H9 (cell line): ENCODE results near the gene PEX14. TPM values are rescaled to one million over a fixed set of nuclear protein-coding genes. Genes with fewer than 3 reads are reported as not detected.

Experiments used
- DNase-seq: peaks from one replicate; pipeline ENCODE4 v3.0.0-alpha.2; 2017
- H2AFZ ChIP-seq: one replicate; pipeline ENCODE4 v1.6.1; 2013; ENCODE audit warnings: mild to moderate bottlenecking, low read length, control low read depth, moderate library complexity
- H2AK5ac ChIP-seq: 2 replicates; pipeline ENCODE4 v1.6.1; 2013; ENCODE audit warnings: low read length, control low read depth, mixed read lengths; ENCODE audit not compliant: insufficient read length
- H2BK120ac ChIP-seq: one replicate; pipeline ENCODE4 v1.6.1; 2013; ENCODE audit warnings: low read depth, mild to moderate bottlenecking, low read length, control low read depth, inconsistent platforms; ENCODE audit not compliant: poor library complexity, severe bottlenecking
- H2BK12ac ChIP-seq: 2 replicates; pipeline ENCODE4 v1.6.1; 2013; ENCODE audit warnings: low read length, control low read depth, mixed read lengths, low read depth; ENCODE audit not compliant: insufficient read length
- H2BK15ac ChIP-seq: 2 replicates; pipeline ENCODE4 v1.6.1; 2013; ENCODE audit warnings: low read depth, low read length, control low read depth
- H2BK20ac ChIP-seq: one replicate; pipeline ENCODE4 v1.6.1; 2013; ENCODE audit warnings: low read depth, mild to moderate bottlenecking, low read length, control low read depth, inconsistent platforms; ENCODE audit not compliant: poor library complexity, severe bottlenecking
- H2BK5ac ChIP-seq: 2 replicates; pipeline ENCODE4 v1.6.1; 2013; ENCODE audit warnings: low read length, control low read depth, mixed read lengths; ENCODE audit not compliant: insufficient read length
- H3K14ac ChIP-seq: 2 replicates; pipeline ENCODE4 v1.6.1; 2013; ENCODE audit warnings: low read length, control low read depth; ENCODE audit not compliant: insufficient read depth
- H3K18ac ChIP-seq: 2 replicates; pipeline ENCODE4 v1.6.1; 2013; ENCODE audit warnings: low read depth, mild to moderate bottlenecking, mixed read lengths, low read length, control low read depth; ENCODE audit not compliant: insufficient read length
- H3K23ac ChIP-seq: 2 replicates; pipeline ENCODE4 v1.6.1; 2013; ENCODE audit warnings: low read length, control low read depth, mixed read lengths, low read depth; ENCODE audit not compliant: insufficient read length
- H3K23me2 ChIP-seq: 2 replicates; pipeline ENCODE4 v1.6.1; 2013; ENCODE audit warnings: low read depth, mild to moderate bottlenecking, mixed read lengths, low read length, control low read depth; ENCODE audit not compliant: insufficient read length, poor library complexity, severe bottlenecking
- H3K27ac ChIP-seq: 2 replicates; pipeline ENCODE4 v1.5.1; 2013; ENCODE audit warnings: low read length, control low read depth, mixed read lengths, low read depth; ENCODE audit not compliant: insufficient read length
- H3K27me3 ChIP-seq: 2 replicates; pipeline ENCODE4 v1.6.1; 2013; ENCODE audit warnings: low read length, control low read depth, inconsistent platforms; ENCODE audit not compliant: insufficient read depth
- H3K4ac ChIP-seq: 2 replicates; pipeline ENCODE4 v1.6.1; 2013; ENCODE audit warnings: low read depth, mild to moderate bottlenecking, control low read depth, inconsistent platforms, low read length, moderate library complexity
- H3K4me1 ChIP-seq: 2 replicates; pipeline ENCODE4 v1.6.1; 2013; ENCODE audit warnings: low read length, control low read depth, inconsistent platforms; ENCODE audit not compliant: insufficient read depth
- H3K4me2 ChIP-seq: 2 replicates; pipeline ENCODE4 v1.6.1; 2013; ENCODE audit warnings: low read length, control low read depth, mixed read lengths; ENCODE audit not compliant: insufficient read length, insufficient read depth
- H3K56ac ChIP-seq: 2 replicates; pipeline ENCODE4 v1.6.1; 2013; ENCODE audit warnings: low read depth, mild to moderate bottlenecking, mixed read lengths, low read length, control low read depth; ENCODE audit not compliant: insufficient read length
- H3K79me1 ChIP-seq: 2 replicates; pipeline ENCODE4 v1.6.1; 2013; ENCODE audit warnings: low read depth, mild to moderate bottlenecking, moderate library complexity, low read length, control low read depth, inconsistent platforms; ENCODE audit not compliant: insufficient read depth, poor library complexity, severe bottlenecking
- H3K79me2 ChIP-seq: 2 replicates; pipeline ENCODE4 v1.6.1; 2013; ENCODE audit warnings: low read length, control low read depth, inconsistent platforms; ENCODE audit not compliant: insufficient read depth
- H3K9ac ChIP-seq: 2 replicates; pipeline ENCODE4 v1.6.1; 2013; ENCODE audit warnings: low read length, control low read depth, mixed read lengths; ENCODE audit not compliant: insufficient read length; ENCODE audit errors: extremely low read depth
- H3K9me3 ChIP-seq: one replicate; pipeline ENCODE4 v1.6.1; 2013; ENCODE audit warnings: low read depth, low read length, inconsistent platforms; ENCODE audit not compliant: control insufficient read depth
- H3T11ph ChIP-seq: one replicate; pipeline ENCODE4 v1.6.1; 2013; ENCODE audit warnings: mild to moderate bottlenecking, low read length, control low read depth, inconsistent platforms
- H4K20me1 ChIP-seq: one replicate; pipeline ENCODE4 v1.6.1; 2013; ENCODE audit not compliant: control insufficient read depth, insufficient read length, insufficient read depth
- H4K5ac ChIP-seq: 2 replicates; pipeline ENCODE4 v1.6.1; 2013; ENCODE audit warnings: low read depth, mild to moderate bottlenecking, mixed read lengths, low read length, control low read depth; ENCODE audit not compliant: insufficient read length
- H4K8ac ChIP-seq: replicated peaks from 2 replicates; pipeline ENCODE4 v1.6.1; 2013; ENCODE audit warnings: low read length, control low read depth, mixed read lengths, low read depth; ENCODE audit not compliant: insufficient read length
- H4K91ac ChIP-seq: 2 replicates; pipeline ENCODE4 v1.6.1; 2013; ENCODE audit warnings: low read depth, mild to moderate bottlenecking, moderate library complexity, mixed read lengths, low read length, control low read depth; ENCODE audit not compliant: insufficient read length
- H3K27ac Mint-ChIP-seq, 3 experiments: 2 replicates in 2 of 3; 3 replicates in 1 of 3; pipeline ENCODE4 v1.8.0; 2020 to 2021; ENCODE audit warnings: mixed read lengths in 3 of 3, mild to moderate bottlenecking in 1 of 3, moderate library complexity in 1 of 3
- H3K27me3 Mint-ChIP-seq: 2 replicates; pipeline ENCODE4 v1.8.0; 2021; ENCODE audit warnings: low read depth, mild to moderate bottlenecking, moderate library complexity, mixed read lengths
- H3K36me3 Mint-ChIP-seq, 3 experiments: 2 replicates in 2 of 3; 3 replicates in 1 of 3; pipeline ENCODE4 v1.8.0; 2020 to 2021; ENCODE audit warnings: low read depth in 3 of 3, mixed read lengths in 3 of 3; ENCODE audit not compliant: insufficient read depth in 1 of 3
- H3K4me1 Mint-ChIP-seq, 2 experiments: 2 replicates each; pipeline ENCODE4 v1.8.0; 2020; ENCODE audit warnings: mixed read lengths in 2 of 2
- H3K4me3 Mint-ChIP-seq, 2 experiments: 2 replicates in 1 of 2; 3 replicates in 1 of 2; pipeline ENCODE4 v1.8.0; 2020 to 2021; ENCODE audit warnings: mild to moderate bottlenecking in 2 of 2, mixed read lengths in 2 of 2, moderate library complexity in 1 of 2
- H3K9me3 Mint-ChIP-seq, 2 experiments: 2 replicates in 1 of 2; 3 replicates in 1 of 2; pipeline ENCODE4 v1.8.0; 2020; ENCODE audit warnings: mild to moderate bottlenecking in 2 of 2, mixed read lengths in 2 of 2, moderate library complexity in 1 of 2
- WGBS: extraction: QIAGEN DNeasy Blood & Tissue Kit; methylation state at CpG from one replicate; pipeline ENCODE4 v1.1.7; 2013; ENCODE audit warnings: missing lambda C conversion rate, low lambda C conversion rate, mixed read lengths; ENCODE audit not compliant: insufficient read length; ENCODE audit errors: extremely low coverage; 5-methylcytosine and 5-hydroxymethylcytosine counted together
- total RNA-seq: library from RNA; stranded (reverse); gene quantifications from 2 replicates; pipeline ENCODE4 v1.2.1, GENCODE V29; 2021
- TF ChIP-seq, protein P1 (sequence below): fragments of 200-600 bp; sonication (generic); conservative IDR thresholded peaks from 3 replicates; pipeline ENCODE4 v1.8.0; 2021; ENCODE audit warnings: antibody characterized with exemption, mild to moderate bottlenecking

Gene PEX14
- total RNA-seq, 1 experiment from 2014 or later = 23.9 TPM

DNA sequence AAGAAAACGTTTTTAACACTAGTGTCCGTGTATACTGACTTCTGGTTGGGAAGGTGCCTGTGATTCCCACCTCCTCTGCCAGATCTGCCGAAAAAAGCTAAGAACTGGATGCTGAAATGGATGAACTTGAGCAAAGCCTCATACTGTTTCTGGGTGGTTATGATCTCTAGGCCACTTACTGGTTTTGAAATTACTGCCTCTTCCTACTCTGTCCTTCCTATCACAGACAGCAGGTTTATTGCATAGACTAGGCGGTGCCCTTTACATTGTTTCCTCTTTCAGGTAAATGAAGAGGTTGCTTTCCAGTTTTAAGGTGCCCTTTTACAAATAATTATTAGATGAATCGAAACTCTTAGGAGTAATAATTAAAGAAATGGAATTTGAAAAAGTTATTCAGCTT lies 27.5 kb downstream of the PEX14 start:
- no peak overlapping the region for H3K9ac ChIP-seq
- H3K4me1 Mint-ChIP-seq = peaks cover under 1 to 3% of the 10 kb centered on the region in 2 experiments
- no CpG with 5 or more reads among the region's 5 CpGs for WGBS
- H4K5ac ChIP-seq = no peak overlapping the region
- H2AFZ ChIP-seq = no peak overlapping the region
- peaks cover 3% of the 10 kb centered on the region for H4K20me1 ChIP-seq
- no peaks in the 10 kb centered on the region for H3K27me3 ChIP-seq
- no peak overlapping the region for H4K91ac ChIP-seq
- H2AK5ac ChIP-seq = no peak overlapping the region
- no peaks in the 10 kb centered on the region for H3K36me3 Mint-ChIP-seq
- TF ChIP-seq, protein P1, sequence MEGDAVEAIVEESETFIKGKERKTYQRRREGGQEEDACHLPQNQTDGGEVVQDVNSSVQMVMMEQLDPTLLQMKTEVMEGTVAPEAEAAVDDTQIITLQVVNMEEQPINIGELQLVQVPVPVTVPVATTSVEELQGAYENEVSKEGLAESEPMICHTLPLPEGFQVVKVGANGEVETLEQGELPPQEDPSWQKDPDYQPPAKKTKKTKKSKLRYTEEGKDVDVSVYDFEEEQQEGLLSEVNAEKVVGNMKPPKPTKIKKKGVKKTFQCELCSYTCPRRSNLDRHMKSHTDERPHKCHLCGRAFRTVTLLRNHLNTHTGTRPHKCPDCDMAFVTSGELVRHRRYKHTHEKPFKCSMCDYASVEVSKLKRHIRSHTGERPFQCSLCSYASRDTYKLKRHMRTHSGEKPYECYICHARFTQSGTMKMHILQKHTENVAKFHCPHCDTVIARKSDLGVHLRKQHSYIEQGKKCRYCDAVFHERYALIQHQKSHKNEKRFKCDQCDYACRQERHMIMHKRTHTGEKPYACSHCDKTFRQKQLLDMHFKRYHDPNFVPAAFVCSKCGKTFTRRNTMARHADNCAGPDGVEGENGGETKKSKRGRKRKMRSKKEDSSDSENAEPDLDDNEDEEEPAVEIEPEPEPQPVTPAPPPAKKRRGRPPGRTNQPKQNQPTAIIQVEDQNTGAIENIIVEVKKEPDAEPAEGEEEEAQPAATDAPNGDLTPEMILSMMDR = no peak
- H3K27ac ChIP-seq = no peak overlapping the region
- H3K23ac ChIP-seq = no peak overlapping the region
- H3K27ac Mint-ChIP-seq = no peak overlapping the region; a peak in 1 of 7 replicates
- H3K4me2 ChIP-seq = no peak overlapping the region
- no peaks in the 10 kb centered on the region for H3K23me2 ChIP-seq
- no peak overlapping the region for H2BK20ac ChIP-seq
- no peak overlapping the region for H3K4me3 Mint-ChIP-seq
- H3K27me3 Mint-ChIP-seq = no peaks in the 10 kb centered on the region
- H3T11ph ChIP-seq = no peak overlapping the region
- no peak overlapping the region for H3K4ac ChIP-seq
- no peaks in the 10 kb centered on the region for H3K4me1 ChIP-seq
- peaks cover 6% of the 10 kb centered on the region for H3K79me1 ChIP-seq
- H3K79me2 ChIP-seq = peaks cover 3% of the 10 kb centered on the region; the same call in 1 of the 2 replicates
- no peak overlapping the region for H3K56ac ChIP-seq
- no peak overlapping the region for H2BK12ac ChIP-seq
- no peak overlapping the region for H2BK120ac ChIP-seq
- DNase-seq = no peak
- no peak overlapping the region for H3K14ac ChIP-seq
- no peaks in the 10 kb centered on the region for H3K9me3 ChIP-seq
- H2BK5ac ChIP-seq = no peak overlapping the region
- no peak overlapping the region for H3K18ac ChIP-seq
- no peak overlapping the region for H2BK15ac ChIP-seq
- H3K9me3 Mint-ChIP-seq = no peaks in the 10 kb centered on the region
- H4K8ac ChIP-seq = no peak overlapping the region
